IgD-negative memory B cell (primary cell): ENCODE measurements around the gene DISP2. TPM values are rescaled to one million over a fixed set of nuclear protein-coding genes. Genes with fewer than 3 reads are reported as not detected.

ENCODE experiments used
- H3K27ac Mint-ChIP-seq, 3 donors: one replicate each; pipeline ENCODE4 v1.8.0; 2020 to 2022; ENCODE audit warnings: mild to moderate bottlenecking in 3 of 3, mixed read lengths in 3 of 3, moderate library complexity in 1 of 3
- H3K27me3 Mint-ChIP-seq: one replicate; pipeline ENCODE4 v1.8.0; 2021; ENCODE audit warnings: mixed read lengths
- H3K36me3 Mint-ChIP-seq: one replicate; pipeline ENCODE4 v1.8.0; 2020; ENCODE audit warnings: mild to moderate bottlenecking, mixed read lengths
- H3K4me1 Mint-ChIP-seq, 3 donors: one replicate each; pipeline ENCODE4 v1.8.0; 2020 to 2022; ENCODE audit warnings: mixed read lengths in 3 of 3, mild to moderate bottlenecking in 1 of 3
- H3K4me3 Mint-ChIP-seq, 4 donors: one replicate each; pipeline ENCODE4 v1.8.0; 2020 to 2022; ENCODE audit warnings: mild to moderate bottlenecking in 4 of 4, mixed read lengths in 4 of 4, moderate library complexity in 3 of 4
- H3K9me3 Mint-ChIP-seq, 3 donors: one replicate each; pipeline ENCODE4 v1.8.0; 2020 to 2021; ENCODE audit warnings: mixed read lengths in 3 of 3, mild to moderate bottlenecking in 1 of 3
- polyA plus RNA-seq: library from polyadenylated mRNA; unstranded; fragments of 300-500 nt; fragmentation: Illumina TruSeq; gene quantifications from one replicate; pipeline ENCODE4 v1.2.3, GENCODE V29; 2021

Gene DISP2
- polyA plus RNA-seq, 1 donor from 2014 or later, result 0.19 TPM

- H3K36me3 Mint-ChIP-seq, result peaks cover 5% of the 10 kb centered on the region
- peaks cover 0 to 4% (median 3%) of the 10 kb centered on the region in 3 donors for H3K4me1 Mint-ChIP-seq
- H3K27ac Mint-ChIP-seq, result no peak overlapping the region
- no peaks in the 10 kb centered on the region for H3K9me3 Mint-ChIP-seq
- peak overlapping the region in 3 of 4 donors; percentile 33 to 83 (median 44) for H3K4me3 Mint-ChIP-seq
- H3K27me3 Mint-ChIP-seq, result peaks cover 2% of the 10 kb centered on the region
Measured at GRCh38 chr15:40355976-40356585, 1.9 kb upstream of the DISP2 start.

GRCh38 chr15:40357246-40357645 lies 773 bp upstream of the DISP2 start:
- peak overlapping the region in 1 of 3 donors; percentile 80 for H3K27ac Mint-ChIP-seq
- H3K9me3 Mint-ChIP-seq, result no peaks in the 10 kb centered on the region
- H3K4me3 Mint-ChIP-seq, result peak overlapping the region in 3 of 4 donors; percentile 33 to 80 (median 76)
- H3K36me3 Mint-ChIP-seq, result peaks cover 5% of the 10 kb centered on the region
- peaks cover 2% of the 10 kb centered on the region for H3K27me3 Mint-ChIP-seq
- peaks cover 0 to 4% (median 3%) of the 10 kb centered on the region in 3 donors for H3K4me1 Mint-ChIP-seq

- no peaks in the 10 kb centered on the region for H3K27me3 Mint-ChIP-seq
- peaks cover 0 to 7% (median 3%) of the 10 kb centered on the region in 3 donors for H3K4me1 Mint-ChIP-seq
- H3K36me3 Mint-ChIP-seq, result peaks cover 7% of the 10 kb centered on the region
- H3K27ac Mint-ChIP-seq, result peak overlapping the region in 1 of 3 donors; percentile 8
- H3K9me3 Mint-ChIP-seq, result no peaks in the 10 kb centered on the region
- H3K4me3 Mint-ChIP-seq, result peak overlapping the region; percentile 27 to 83 (median 78)
Measured at GRCh38 chr15:40358471-40359353, 693 bp downstream of the DISP2 start.

- peaks cover 7% of the 10 kb centered on the region for H3K36me3 Mint-ChIP-seq
- H3K4me1 Mint-ChIP-seq, result peaks cover 0 to 7% (median 3%) of the 10 kb centered on the region in 3 donors
- H3K9me3 Mint-ChIP-seq, result no peaks in the 10 kb centered on the region
- H3K27me3 Mint-ChIP-seq, result no peaks in the 10 kb centered on the region
- H3K4me3 Mint-ChIP-seq, result peak overlapping the region in 1 of 4 donors; percentile 27
- H3K27ac Mint-ChIP-seq, result no peak overlapping the region
Measured at GRCh38 chr15:40360015-40360414, 2.0 kb downstream of the DISP2 start.

- H3K4me1 Mint-ChIP-seq, result peaks cover 4 to 6% (median 5%) of the 10 kb centered on the region in 3 donors
- H3K9me3 Mint-ChIP-seq, result no peaks in the 10 kb centered on the region
- H3K27ac Mint-ChIP-seq, result no peak overlapping the region
Measured at GRCh38 chr15:40361640-40362039, 3.6 kb downstream of the DISP2 start.

GRCh38 chr15:40363611-40364010 lies 5.6 kb downstream of the DISP2 start:
- Mint-ChIP-seq H3K4me1 (peaks cover 12 to 14% (median 14%) of the 10 kb centered on the region in 3 donors), H3K9me3 (no peaks in the 10 kb centered on the region), H3K4me3 (peak overlapping the region in 2 of 4 donors; percentile 37 to 46), H3K36me3 (peaks cover 8% of the 10 kb centered on the region), H3K27me3 (no peaks in the 10 kb centered on the region), H3K27ac (no peak overlapping the region)

More at GRCh38 chr15:40361640-40362039, 3.6 kb downstream of the DISP2 start:
- H3K27me3 Mint-ChIP-seq, result no peaks in the 10 kb centered on the region
- peaks cover 7% of the 10 kb centered on the region for H3K36me3 Mint-ChIP-seq
- peak overlapping the region in 1 of 4 donors; percentile 66 for H3K4me3 Mint-ChIP-seq

GRCh38 chr15:40364251-40364650 lies 6.2 kb downstream of the DISP2 start:
- no peak overlapping the region for H3K27ac Mint-ChIP-seq
- peaks cover 13 to 14% (median 14%) of the 10 kb centered on the region in 3 donors for H3K4me1 Mint-ChIP-seq
- H3K27me3 Mint-ChIP-seq, result no peaks in the 10 kb centered on the region
- H3K4me3 Mint-ChIP-seq, result no peak overlapping the region
- no peaks in the 10 kb centered on the region for H3K9me3 Mint-ChIP-seq
- peaks cover 8% of the 10 kb centered on the region for H3K36me3 Mint-ChIP-seq

GRCh38 chr15:40365016-40365415 lies 7.0 kb downstream of the DISP2 start:
- peaks cover 8% of the 10 kb centered on the region for H3K36me3 Mint-ChIP-seq
- H3K4me1 Mint-ChIP-seq, result peaks cover 12 to 14% (median 13%) of the 10 kb centered on the region in 3 donors
- no peak overlapping the region for H3K27ac Mint-ChIP-seq
- H3K4me3 Mint-ChIP-seq, result peak overlapping the region in 2 of 4 donors; percentile 29 to 67
- H3K27me3 Mint-ChIP-seq, result no peaks in the 10 kb centered on the region
- H3K9me3 Mint-ChIP-seq, result no peaks in the 10 kb centered on the region

GRCh38 chr15:40365624-40366456 lies 7.8 kb downstream of the DISP2 start:
- Mint-ChIP-seq H3K27ac (peak overlapping the region in 1 of 3 donors; percentile 48), H3K9me3 (no peaks in the 10 kb centered on the region), H3K36me3 (peaks cover 6% of the 10 kb centered on the region), H3K27me3 (no peaks in the 10 kb centered on the region), H3K4me3 (peak overlapping the region in 2 of 4 donors; percentile 29 to 30), H3K4me1 (peaks cover 12 to 14% (median 13%) of the 10 kb centered on the region in 3 donors)

GRCh38 chr15:40366457-40367370 lies 8.7 kb downstream of the DISP2 start:
- H3K27me3 Mint-ChIP-seq, result no peaks in the 10 kb centered on the region
- H3K36me3 Mint-ChIP-seq, result peaks cover 4% of the 10 kb centered on the region
- H3K4me1 Mint-ChIP-seq, result peaks cover 12 to 14% (median 13%) of the 10 kb centered on the region in 3 donors
- peak overlapping the region; percentile 81 to 95 (median 88) for H3K4me3 Mint-ChIP-seq
- no peaks in the 10 kb centered on the region for H3K9me3 Mint-ChIP-seq
- H3K27ac Mint-ChIP-seq, result peak overlapping the region in 2 of 3 donors; percentile 50 to 71

- Mint-ChIP-seq H3K9me3 (no peaks in the 10 kb centered on the region), H3K4me3 (peak overlapping the region; percentile 81 to 95 (median 88)), H3K27me3 (no peaks in the 10 kb centered on the region), H3K36me3 (peaks cover 2% of the 10 kb centered on the region), H3K27ac (peak overlapping the region; percentile 50 to 92 (median 71)), H3K4me1 (peaks cover 12 to 14% (median 13%) of the 10 kb centered on the region in 3 donors)
Measured at GRCh38 chr15:40367371-40367685, 9.3 kb downstream of the DISP2 start.

GRCh38 chr15:40367686-40368611 lies 9.9 kb downstream of the DISP2 start:
- Mint-ChIP-seq H3K27ac (peak overlapping the region; percentile 50 to 92 (median 71)), H3K4me3 (peak overlapping the region; percentile 81 to 95 (median 88)), H3K36me3 (peaks cover 2% of the 10 kb centered on the region), H3K4me1 (peaks cover 10 to 14% (median 12%) of the 10 kb centered on the region in 3 donors), H3K9me3 (no peaks in the 10 kb centered on the region), H3K27me3 (no peaks in the 10 kb centered on the region)
